ENCODE measurements around the gene ERO1B.

ERO1B gene

DNA sequence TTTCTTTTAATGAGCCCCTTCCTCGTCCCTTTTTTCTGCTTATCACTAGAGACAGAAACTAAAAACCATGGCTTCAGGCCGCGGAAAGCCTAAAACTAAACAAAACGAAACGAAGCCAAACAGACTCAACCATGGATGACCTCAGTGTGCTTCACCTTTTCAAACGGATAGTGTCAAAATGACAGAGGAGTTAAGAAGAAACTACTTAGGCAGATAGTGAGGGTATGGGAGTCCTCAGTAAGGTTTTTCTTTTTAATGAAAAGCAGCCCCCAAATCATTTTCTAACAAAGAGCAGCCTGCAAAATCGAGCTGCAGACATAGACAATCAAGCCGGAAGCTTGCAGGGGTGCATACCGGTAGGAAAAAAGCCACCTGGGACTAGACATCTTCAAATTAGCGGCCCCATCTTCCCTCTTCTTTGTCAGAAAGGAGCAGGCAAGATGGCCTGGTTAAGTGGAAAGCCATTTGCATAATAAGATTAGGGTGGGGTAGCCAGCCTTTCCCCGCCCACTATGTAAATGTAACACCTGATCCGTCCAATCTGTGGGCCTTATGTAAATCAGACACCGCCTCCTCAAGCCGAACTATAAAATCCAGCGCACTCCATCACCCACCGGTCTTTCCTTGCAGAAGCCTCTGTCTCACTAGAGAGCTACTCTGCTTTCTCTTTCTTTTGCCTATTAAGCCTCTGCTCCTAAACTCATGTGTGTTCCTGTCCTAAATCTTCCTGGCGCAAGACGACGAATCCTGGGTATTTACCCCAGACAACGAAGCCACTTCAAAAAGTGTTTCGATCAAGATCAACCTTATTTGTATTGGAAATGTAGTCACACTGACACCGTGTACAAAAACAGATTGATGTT lies 6.2 kb upstream of the ERO1B start:
- Histone ChIP-seq H3K4me1 (peaks cover 24 to 45% (median 37%) of the 10 kb centered on the region in 10 experiments), H3K9ac (no peak overlapping the region), H3K4me2 (no peak overlapping the region), H3K4me3 (no peak overlapping the region), H4K20me1 (no peaks in the 10 kb centered on the region), H3K27ac (no peak overlapping the region), H3K9me3 (replicated peaks in 1 of 11) (peaks cover 0 to 10% (median 6%) of the 10 kb centered on the region in 11 experiments; a peak in 11 of 22 replicates), H3K36me3 (no peaks in the 10 kb centered on the region), H3K27me3 (no peaks in the 10 kb centered on the region)
- no peak for TF ChIP-seq Cebpa-rat (IDR thresholded peaks at IDR 0.05)

DNA sequence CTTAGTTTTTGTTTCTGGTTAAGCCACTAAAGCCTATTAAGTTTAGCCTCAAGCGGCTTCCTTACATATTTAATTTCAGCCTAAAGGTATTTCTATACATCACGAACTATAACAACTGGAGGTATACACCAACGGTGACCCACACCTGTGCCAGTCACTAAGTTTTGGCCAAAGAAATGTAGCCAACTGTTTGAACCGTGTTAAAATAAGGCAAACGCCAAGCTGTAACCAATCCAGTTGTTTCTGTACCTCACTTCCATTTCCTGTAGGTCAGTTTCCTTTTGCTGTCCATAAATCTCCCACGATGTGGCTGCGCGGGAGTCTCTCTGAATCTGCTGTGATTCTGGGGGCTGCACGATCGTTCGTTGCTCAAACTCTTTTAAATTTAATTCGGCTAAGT lies 5.6 kb upstream of the ERO1B start:
- H3K36me3 ChIP-seq, result no peaks in the 10 kb centered on the region
- peaks cover 30 to 52% (median 44%) of the 10 kb centered on the region in 10 experiments for H3K4me1 ChIP-seq
- no peak for TF ChIP-seq Cebpa-rat (IDR thresholded peaks at IDR 0.05)
- peaks cover 0 to 10% (median 6%) of the 10 kb centered on the region in 11 experiments; a peak in 11 of 22 replicates for H3K9me3 ChIP-seq (replicated peaks in 1 of 11)
- H3K4me2 ChIP-seq, result no peak overlapping the region
- no peaks in the 10 kb centered on the region for H3K27me3 ChIP-seq
- no peak overlapping the region for H3K27ac ChIP-seq
- H4K20me1 ChIP-seq, result no peaks in the 10 kb centered on the region
- no peak overlapping the region for H3K9ac ChIP-seq
- no peak overlapping the region for H3K4me3 ChIP-seq

DNA sequence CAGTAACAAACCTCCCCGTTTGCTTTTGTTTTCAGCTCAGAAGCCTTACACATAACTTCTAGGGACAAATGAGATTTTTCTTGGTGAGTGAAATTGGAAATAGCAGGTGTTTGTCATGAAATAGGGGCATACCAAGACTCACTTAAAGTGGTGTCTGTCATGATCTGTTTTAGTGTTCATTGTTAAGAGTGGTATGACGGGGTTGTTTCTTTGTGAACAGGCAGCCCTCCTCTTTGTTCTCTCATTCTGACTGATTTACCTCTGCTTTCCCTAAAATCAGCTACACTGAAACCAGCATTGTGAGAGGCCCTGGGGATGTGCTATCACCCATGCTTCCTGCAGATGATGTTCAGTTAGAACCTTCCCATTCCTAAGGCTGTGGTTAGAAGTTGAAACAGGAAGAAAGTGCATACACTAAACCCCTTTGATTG lies 2.5 kb upstream of the ERO1B start:
- H3K36me3 ChIP-seq, result peaks cover 0 to 2% (median 0%) of the 10 kb centered on the region in 11 experiments; a peak in 1 of 22 replicates
- peaks cover 0 to 10% (median 6%) of the 10 kb centered on the region in 11 experiments; a peak in 11 of 22 replicates for H3K9me3 ChIP-seq (replicated peaks in 1 of 11)
- peaks cover 0 to 18% (median 8%) of the 10 kb centered on the region in 11 experiments; a peak in 10 of 22 replicates for H4K20me1 ChIP-seq
- peak overlapping the region in 9 of 11 experiments; percentile 48 to 93 (median 91); a peak in 18 of 22 replicates for H3K27ac ChIP-seq
- peaks cover 37 to 69% (median 59%) of the 10 kb centered on the region in 10 experiments for H3K4me1 ChIP-seq
- H3K9ac ChIP-seq, result peak overlapping the region in 10 of 11 experiments; percentile 3 to 76 (median 72); a peak in 19 of 22 replicates
- peak overlapping the region; percentile 60 to 94 (median 89) for H3K4me2 ChIP-seq
- H3K27me3 ChIP-seq, result no peaks in the 10 kb centered on the region
- no peak for TF ChIP-seq Cebpa-rat (IDR thresholded peaks at IDR 0.05)
- peak overlapping the region in 8 of 10 experiments; percentile 3 to 58 (median 46); a peak in 14 of 20 replicates for H3K4me3 ChIP-seq

DNA sequence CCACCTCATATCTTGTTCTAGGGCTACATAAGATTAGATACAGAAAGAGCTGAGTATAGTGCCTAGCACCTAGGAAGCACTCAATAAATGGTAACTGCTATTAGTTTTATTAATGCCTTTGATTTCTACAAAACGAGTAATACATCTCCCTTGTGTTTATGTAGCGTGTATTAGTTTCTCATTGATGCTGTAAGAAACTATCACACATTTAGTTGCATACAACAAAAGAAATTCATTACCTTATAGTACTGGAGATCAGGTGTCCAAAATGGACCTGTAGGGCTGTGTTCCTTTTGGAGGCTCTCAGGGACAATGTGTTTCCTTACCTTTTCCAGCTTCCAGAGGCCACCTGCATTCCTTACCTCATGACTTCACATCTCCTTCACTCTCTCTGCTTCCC lies 961 bp upstream of the ERO1B start:
- Histone ChIP-seq H3K4me3 (peak overlapping the region; percentile 93 to 100 (median 97)), H3K9ac (peak overlapping the region in 10 of 11 experiments; percentile 91 to 98 (median 95); a peak in 21 of 22 replicates), H4K20me1 (peaks cover 0 to 20% (median 8%) of the 10 kb centered on the region in 11 experiments; a peak in 10 of 22 replicates), H3K9me3 (replicated peaks in 1 of 11) (peaks cover 0 to 10% (median 4%) of the 10 kb centered on the region in 11 experiments; a peak in 8 of 22 replicates), H3K27me3 (no peaks in the 10 kb centered on the region), H3K27ac (peak overlapping the region in 9 of 11 experiments; percentile 90 to 97 (median 93); a peak in 18 of 22 replicates), H3K36me3 (peaks cover 0 to 6% (median 0%) of the 10 kb centered on the region in 11 experiments; a peak in 2 of 22 replicates), H3K4me2 (peak overlapping the region; percentile 79 to 94 (median 89)), H3K4me1 (peaks cover 37 to 69% (median 59%) of the 10 kb centered on the region in 10 experiments)
- no peak for TF ChIP-seq Cebpa-rat (IDR thresholded peaks at IDR 0.05)

DNA sequence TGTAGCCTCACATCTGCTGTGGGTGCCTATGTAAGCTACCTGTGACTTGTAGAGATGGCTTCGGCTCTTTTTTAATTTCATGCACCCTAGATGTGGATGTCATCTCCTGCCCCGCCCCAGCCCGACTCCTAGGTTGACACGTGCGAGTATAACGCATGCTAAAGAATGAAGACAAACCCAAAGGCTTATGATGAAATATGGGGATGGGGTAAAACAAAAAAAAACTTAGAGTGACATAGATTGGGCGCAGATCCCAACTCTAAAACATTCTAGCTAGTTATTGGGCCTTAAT lies 613 bp upstream of the ERO1B start:
- Histone ChIP-seq H3K4me3 (peak overlapping the region; percentile 93 to 100 (median 97)), H3K4me1 (peaks cover 37 to 68% (median 59%) of the 10 kb centered on the region in 10 experiments), H4K20me1 (peaks cover 0 to 20% (median 8%) of the 10 kb centered on the region in 11 experiments; a peak in 10 of 22 replicates), H3K9me3 (replicated peaks in 1 of 11) (peaks cover under 1 to 10% (median 5%) of the 10 kb centered on the region in 11 experiments; a peak in 19 of 22 replicates), H3K9ac (peak overlapping the region; percentile 91 to 98 (median 95)), H3K27me3 (no peaks in the 10 kb centered on the region), H3K36me3 (peaks cover 0 to 8% (median 2%) of the 10 kb centered on the region in 11 experiments; a peak in 11 of 22 replicates), H3K27ac (peak overlapping the region in 10 of 11 experiments; percentile 62 to 97 (median 92); a peak in 20 of 22 replicates), H3K4me2 (peak overlapping the region; percentile 79 to 94 (median 89))
- no peak for TF ChIP-seq Cebpa-rat (IDR thresholded peaks at IDR 0.05)

DNA sequence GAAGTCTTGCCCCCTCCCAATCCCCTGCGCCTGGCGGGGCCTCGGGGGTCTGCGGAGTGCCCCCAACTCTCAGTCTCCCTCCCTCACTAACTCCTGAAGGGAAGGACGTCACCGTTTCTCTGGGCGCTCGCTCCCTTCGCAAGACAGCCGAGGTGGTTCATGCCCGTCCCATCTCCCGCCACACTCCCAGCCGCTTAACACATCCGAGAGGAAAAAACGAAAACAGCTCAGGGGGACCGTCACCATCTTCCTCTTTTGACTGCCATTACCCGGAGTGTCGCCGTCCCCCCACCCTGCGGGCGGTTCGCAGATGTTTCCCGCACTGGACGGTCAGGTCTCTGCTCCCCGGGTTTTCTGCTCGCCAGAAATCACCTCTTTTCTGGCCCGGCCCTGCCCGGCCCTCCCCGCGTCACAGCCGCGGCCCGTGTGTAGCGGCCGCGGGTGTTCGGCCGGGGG lies 532 bp downstream of the ERO1B start:
- Histone ChIP-seq H3K36me3 (peaks cover 0 to 15% (median 13%) of the 10 kb centered on the region in 11 experiments; a peak in 15 of 22 replicates), H3K27ac (peak overlapping the region; percentile 76 to 97 (median 92)), H3K9ac (peak overlapping the region; percentile 91 to 98 (median 95)), H3K4me3 (peak overlapping the region; percentile 93 to 100 (median 97)), H3K9me3 (replicated peaks in 1 of 11) (peaks cover 11 to 21% (median 17%) of the 10 kb centered on the region in 11 experiments), H3K4me2 (peak overlapping the region; percentile 73 to 97 (median 94)), H3K4me1 (peaks cover 37 to 57% (median 54%) of the 10 kb centered on the region in 10 experiments), H4K20me1 (peaks cover 0 to 20% (median 8%) of the 10 kb centered on the region in 11 experiments; a peak in 11 of 22 replicates), H3K27me3 (no peaks in the 10 kb centered on the region)
- TF ChIP-seq Cebpa-rat (IDR thresholded peaks at IDR 0.05), result no peak

DNA sequence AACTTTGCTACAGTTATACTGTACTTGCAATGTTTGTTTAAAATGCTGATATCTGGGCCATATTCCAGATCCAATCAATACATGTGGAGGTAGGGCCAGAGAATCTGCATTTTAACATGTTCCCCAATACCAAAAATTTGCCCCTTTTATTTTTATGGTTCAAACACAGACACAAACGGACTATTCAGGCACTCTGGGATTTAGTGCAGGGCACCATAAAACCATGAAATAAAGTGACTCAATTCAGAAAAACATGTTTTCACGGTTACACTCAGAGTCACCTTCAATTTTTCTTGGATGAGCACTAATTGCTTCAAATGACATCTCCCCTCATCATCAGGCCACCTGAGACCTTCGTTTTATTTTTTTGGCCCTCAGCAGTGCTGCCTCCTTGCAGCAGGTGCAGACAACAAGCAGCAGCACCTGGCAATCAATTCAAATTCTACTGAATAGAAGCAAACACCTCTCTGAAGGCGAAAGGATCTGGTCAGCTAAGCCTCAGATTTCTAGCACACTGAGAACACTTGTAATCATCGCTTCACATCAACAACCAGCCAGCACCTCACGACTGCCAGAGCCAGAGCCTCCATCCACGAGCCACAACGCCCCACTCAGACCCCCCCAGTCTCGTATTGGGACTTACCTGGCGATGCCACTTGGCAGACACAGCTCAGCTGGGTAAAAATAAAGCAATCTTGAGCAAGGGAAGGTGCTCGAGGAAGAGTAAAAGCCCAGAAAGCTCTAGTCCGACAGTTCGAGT lies 1.1 kb downstream of the ERO1B start:
- Histone ChIP-seq H3K4me2 (peak overlapping the region; percentile 73 to 97 (median 94)), H4K20me1 (peaks cover 0 to 21% (median 8%) of the 10 kb centered on the region in 11 experiments; a peak in 11 of 22 replicates), H3K36me3 (peaks cover 0 to 20% (median 16%) of the 10 kb centered on the region in 11 experiments; a peak in 15 of 22 replicates), H3K4me3 (peak overlapping the region; percentile 93 to 100 (median 97)), H3K9me3 (replicated peaks in 1 of 11) (peaks cover 11 to 26% (median 20%) of the 10 kb centered on the region in 11 experiments), H3K4me1 (peaks cover 37 to 51% (median 48%) of the 10 kb centered on the region in 10 experiments), H3K27me3 (no peaks in the 10 kb centered on the region), H3K27ac (peak overlapping the region; percentile 76 to 97 (median 92); a peak in 21 of 22 replicates), H3K9ac (peak overlapping the region; percentile 91 to 98 (median 95))
- no peak for TF ChIP-seq Cebpa-rat (IDR thresholded peaks at IDR 0.05)

DNA sequence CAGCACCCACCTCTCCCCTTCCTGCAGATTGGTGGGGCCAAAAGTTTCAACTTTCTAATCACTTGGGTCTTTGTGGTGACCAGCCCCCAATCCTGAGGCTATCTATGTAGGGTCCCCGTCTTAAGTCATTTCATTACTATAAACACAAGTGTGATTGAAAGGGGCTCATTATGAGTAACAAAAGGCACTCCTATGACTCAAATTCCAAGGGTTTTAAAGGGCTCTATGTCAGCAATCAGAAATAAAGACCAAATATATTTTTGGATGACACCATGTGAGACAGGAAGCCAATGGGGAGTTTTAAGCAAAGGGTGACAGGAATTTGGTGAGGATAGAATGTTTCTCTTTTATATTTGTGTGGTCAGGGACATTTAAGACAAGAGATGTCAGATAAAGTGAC lies 6.2 kb downstream of the ERO1B start:
- Histone ChIP-seq H4K20me1 (peaks cover 0 to 42% (median 25%) of the 10 kb centered on the region in 11 experiments; a peak in 12 of 22 replicates), H3K9me3 (replicated peaks in 1 of 11) (peaks cover 11 to 26% (median 21%) of the 10 kb centered on the region in 11 experiments), H3K4me3 (no peak overlapping the region), H3K4me1 (peaks cover 5 to 19% (median 11%) of the 10 kb centered on the region in 10 experiments), H3K4me2 (no peak overlapping the region), H3K27me3 (no peaks in the 10 kb centered on the region), H3K9ac (no peak overlapping the region), H3K36me3 (peaks cover 0 to 28% (median 16%) of the 10 kb centered on the region in 11 experiments; a peak in 16 of 22 replicates), H3K27ac (no peak overlapping the region)
- TF ChIP-seq Cebpa-rat (IDR thresholded peaks at IDR 0.05), result no peak

Measured in BLaER1 treated with 17β-estradiol and CSF1 and Interleukin-3, amounts not matched to agents 10 nM and 100 nM (cell line).